A673 (cell line): ENCODE data around the gene SLC5A6. TPM values are rescaled to one million over a fixed set of nuclear protein-coding genes. Genes with fewer than 3 reads are reported as not detected.
"Not testable (repeated sequence)": the region's sequence is repeated elsewhere in the genome, so short reads cannot be mapped to it uniquely, and the experiment has no call there.

Source experiments
- BruUV-seq: library from RNA; stranded (reverse); fragments of 400-500 nt; replicated peaks from 2 replicates; lab custom pipeline; 2021; lab: Mats Ljungman, UMichigan
- CTCF ChIA-PET: fragments of 300-600 bp; sonication (Branson Sonifier 250); formaldehyde crosslinking; loops from one replicate; lab custom pipeline; 2022; ENCODE audit warnings: antibody characterized with exemption; lab: Charles Lee
- POLR2A ChIA-PET: fragments of 300-600 bp; sonication (Branson Sonifier 250); formaldehyde crosslinking; loops from one replicate; lab custom pipeline; 2022; ENCODE audit warnings: antibody characterized with exemption; ENCODE audit not compliant: low non-redundant PET; lab: Charles Lee
- DNase-seq: peaks from one replicate; pipeline ENCODE4 v3.0.0-alpha.2; 2015; ENCODE audit warnings: low spot score
- H3K27ac ChIP-seq: fragments of 200-600 bp; sonication (generic); 2 replicates; pipeline ENCODE4 v1.5.1; 2016; ENCODE audit warnings: mixed run types, low read depth, mild to moderate bottlenecking, mixed read lengths, antibody characterized with exemption, low read length; ENCODE audit not compliant: poor library complexity, severe bottlenecking
- H3K27me3 ChIP-seq: fragments of 200-600 bp; sonication (generic); replicated peaks from 2 replicates; pipeline ENCODE4 v1.6.1; 2017; ENCODE audit warnings: mixed run types, low read depth, mild to moderate bottlenecking, mixed read lengths, antibody characterized with exemption, low read length; ENCODE audit not compliant: insufficient read depth, poor library complexity
- H3K36me3 ChIP-seq: fragments of 200-600 bp; sonication (generic); 2 replicates; pipeline ENCODE4 v1.6.1; 2016; ENCODE audit warnings: mixed run types, mild to moderate bottlenecking, mixed read lengths, antibody characterized with exemption, low read length; ENCODE audit not compliant: insufficient read depth, poor library complexity, severe bottlenecking
- H3K4me1 ChIP-seq: fragments of 200-600 bp; sonication (generic); 2 replicates; pipeline ENCODE4 v1.6.1; 2017; ENCODE audit warnings: mixed run types, mild to moderate bottlenecking, mixed read lengths, antibody characterized with exemption, low read length; ENCODE audit not compliant: insufficient read depth, poor library complexity, severe bottlenecking
- H3K4me3 ChIP-seq: fragments of 200-600 bp; sonication (generic); 2 replicates; pipeline ENCODE4 v1.5.1; 2016; ENCODE audit warnings: low read depth, mixed run types, mild to moderate bottlenecking, mixed read lengths, low read length; ENCODE audit not compliant: poor library complexity, severe bottlenecking
- H3K9me3 ChIP-seq: fragments of 200-600 bp; sonication (generic); 2 replicates; pipeline ENCODE4 v1.6.1; 2016; ENCODE audit warnings: mixed run types, low read depth, mild to moderate bottlenecking, mixed read lengths, antibody characterized with exemption, low read length; ENCODE audit not compliant: poor library complexity, severe bottlenecking
- EZH2 ChIP-seq: fragments of 200-600 bp; sonication (generic); IDR thresholded peaks from 2 replicates; pipeline ENCODE4 v1.6.1; 2017; ENCODE audit warnings: borderline replicate concordance, low read depth, mild to moderate bottlenecking, mixed read lengths, antibody characterized with exemption, low read length; ENCODE audit not compliant: poor library complexity, severe bottlenecking
- intact Hi-C: fragments of 100-400 bp; cut with micrococcal nuclease; formaldehyde crosslinking; loops from one replicate; pipeline ENCODE4 v1.10.0; 2022; ENCODE audit not compliant: unreplicated experiment
- total RNA-seq: library from RNA; stranded (reverse); gene quantifications from 2 replicates; pipeline ENCODE4 v1.2.3, GENCODE V29; 2021
- TF ChIP-seq, protein P1 (sequence below): fragments of 300-800, 200-600 bp; sonication (generic); conservative IDR thresholded peaks from 2 replicates; pipeline ENCODE4 v1.5.1; 2017; ENCODE audit warnings: low read depth, mild to moderate bottlenecking, antibody characterized with exemption, low read length, moderate library complexity, mixed read lengths

Gene SLC5A6
- total RNA-seq, 1 experiment from 2014 or later, result 515 TPM

DNA sequence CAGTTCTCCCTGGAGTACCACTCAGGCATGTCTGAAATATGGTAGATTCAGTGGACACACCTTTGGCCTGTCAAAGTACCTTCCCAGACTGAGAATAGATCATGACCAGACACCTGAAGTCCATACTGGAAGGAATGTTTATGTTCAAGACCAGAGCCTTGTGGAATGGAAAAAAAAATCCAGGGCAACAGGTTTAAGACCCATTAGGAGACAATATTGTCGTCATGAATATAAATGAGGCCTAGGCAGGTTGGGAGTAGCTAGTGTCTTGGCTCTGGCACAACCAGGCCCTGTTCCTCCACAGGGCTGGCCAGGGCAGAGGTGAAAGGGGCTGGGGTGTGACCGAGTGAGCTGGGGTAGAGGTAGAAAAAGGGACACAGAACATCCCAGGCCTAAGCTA is 13.4 kb downstream of the SLC5A6 start:
- TF ChIP-seq, protein P1, sequence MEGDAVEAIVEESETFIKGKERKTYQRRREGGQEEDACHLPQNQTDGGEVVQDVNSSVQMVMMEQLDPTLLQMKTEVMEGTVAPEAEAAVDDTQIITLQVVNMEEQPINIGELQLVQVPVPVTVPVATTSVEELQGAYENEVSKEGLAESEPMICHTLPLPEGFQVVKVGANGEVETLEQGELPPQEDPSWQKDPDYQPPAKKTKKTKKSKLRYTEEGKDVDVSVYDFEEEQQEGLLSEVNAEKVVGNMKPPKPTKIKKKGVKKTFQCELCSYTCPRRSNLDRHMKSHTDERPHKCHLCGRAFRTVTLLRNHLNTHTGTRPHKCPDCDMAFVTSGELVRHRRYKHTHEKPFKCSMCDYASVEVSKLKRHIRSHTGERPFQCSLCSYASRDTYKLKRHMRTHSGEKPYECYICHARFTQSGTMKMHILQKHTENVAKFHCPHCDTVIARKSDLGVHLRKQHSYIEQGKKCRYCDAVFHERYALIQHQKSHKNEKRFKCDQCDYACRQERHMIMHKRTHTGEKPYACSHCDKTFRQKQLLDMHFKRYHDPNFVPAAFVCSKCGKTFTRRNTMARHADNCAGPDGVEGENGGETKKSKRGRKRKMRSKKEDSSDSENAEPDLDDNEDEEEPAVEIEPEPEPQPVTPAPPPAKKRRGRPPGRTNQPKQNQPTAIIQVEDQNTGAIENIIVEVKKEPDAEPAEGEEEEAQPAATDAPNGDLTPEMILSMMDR, result no peak
- no peak for TF ChIP-seq EZH2
- BruUV-seq, result no TSS peak
- intact Hi-C loops, result no loop called here

DNA sequence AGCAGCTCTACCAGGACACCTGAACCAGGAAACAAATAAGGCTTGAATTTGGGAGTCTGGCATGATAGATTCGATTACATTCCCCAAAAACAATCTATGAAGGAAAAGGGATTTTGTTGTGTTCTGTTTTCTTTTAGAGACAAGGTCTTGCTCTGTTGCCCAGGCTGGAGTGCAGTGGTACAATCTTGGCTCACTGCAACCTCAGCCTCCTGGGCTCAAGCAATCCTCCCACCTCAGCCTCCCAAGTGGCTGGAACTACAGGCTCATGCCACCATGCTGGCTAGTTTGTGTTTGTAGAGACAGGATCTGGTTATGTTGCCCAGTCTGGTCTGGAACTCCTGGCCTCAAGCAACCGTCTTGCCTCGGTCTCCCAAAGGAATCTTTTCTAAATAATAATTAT is 14.0 kb downstream of the SLC5A6 start:
- DNase-seq, intact Hi-C loops, H3K27me3 ChIP-seq, BruUV-seq, H3K9me3 ChIP-seq, CTCF ChIA-PET, POLR2A ChIA-PET, H3K27ac ChIP-seq, H3K4me3 ChIP-seq: not testable (repeated sequence)
- Histone ChIP-seq H3K36me3 (peaks cover 42% of the 10 kb centered on the region), H3K4me1 (peaks cover 14% of the 10 kb centered on the region)

More for the DNA sequence above, 13.4 kb downstream of the SLC5A6 start:
- POLR2A ChIA-PET, result no interaction called here
- Histone ChIP-seq H3K27ac (peak overlapping the region; percentile 63), H3K4me3 (no peak overlapping the region), H3K27me3 (no peaks in the 10 kb centered on the region), H3K36me3 (peaks cover 47% of the 10 kb centered on the region), H3K4me1 (peaks cover 12% of the 10 kb centered on the region), H3K9me3 (no peaks in the 10 kb centered on the region)
- CTCF ChIA-PET, result no interaction called here
- DNase-seq, result no peak

DNA sequence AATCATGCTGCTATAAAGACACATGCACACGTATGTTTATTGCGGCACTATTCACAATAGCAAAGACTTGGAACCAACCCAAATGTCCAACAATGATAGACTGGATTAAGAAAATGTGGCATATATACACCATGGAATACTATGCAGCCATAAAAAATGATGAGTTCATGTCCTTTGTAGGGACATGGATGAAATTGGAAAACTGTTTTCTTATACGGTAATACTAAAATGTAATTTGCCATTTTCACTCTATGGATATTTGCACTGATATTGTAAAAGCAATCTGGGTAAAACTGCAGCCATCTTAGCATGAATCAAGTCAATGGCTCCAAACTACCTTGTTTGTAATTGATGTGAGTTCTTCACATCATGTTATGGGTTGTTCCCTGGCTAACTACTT is 16.3 kb downstream of the SLC5A6 start:
- Histone ChIP-seq H3K4me1 (peaks cover 22% of the 10 kb centered on the region), H3K36me3 (peaks cover 19% of the 10 kb centered on the region)
- H3K9me3 ChIP-seq, BruUV-seq, POLR2A ChIA-PET, H3K4me3 ChIP-seq, intact Hi-C loops, CTCF ChIA-PET, H3K27ac ChIP-seq, DNase-seq, H3K27me3 ChIP-seq: not testable (repeated sequence)

DNA sequence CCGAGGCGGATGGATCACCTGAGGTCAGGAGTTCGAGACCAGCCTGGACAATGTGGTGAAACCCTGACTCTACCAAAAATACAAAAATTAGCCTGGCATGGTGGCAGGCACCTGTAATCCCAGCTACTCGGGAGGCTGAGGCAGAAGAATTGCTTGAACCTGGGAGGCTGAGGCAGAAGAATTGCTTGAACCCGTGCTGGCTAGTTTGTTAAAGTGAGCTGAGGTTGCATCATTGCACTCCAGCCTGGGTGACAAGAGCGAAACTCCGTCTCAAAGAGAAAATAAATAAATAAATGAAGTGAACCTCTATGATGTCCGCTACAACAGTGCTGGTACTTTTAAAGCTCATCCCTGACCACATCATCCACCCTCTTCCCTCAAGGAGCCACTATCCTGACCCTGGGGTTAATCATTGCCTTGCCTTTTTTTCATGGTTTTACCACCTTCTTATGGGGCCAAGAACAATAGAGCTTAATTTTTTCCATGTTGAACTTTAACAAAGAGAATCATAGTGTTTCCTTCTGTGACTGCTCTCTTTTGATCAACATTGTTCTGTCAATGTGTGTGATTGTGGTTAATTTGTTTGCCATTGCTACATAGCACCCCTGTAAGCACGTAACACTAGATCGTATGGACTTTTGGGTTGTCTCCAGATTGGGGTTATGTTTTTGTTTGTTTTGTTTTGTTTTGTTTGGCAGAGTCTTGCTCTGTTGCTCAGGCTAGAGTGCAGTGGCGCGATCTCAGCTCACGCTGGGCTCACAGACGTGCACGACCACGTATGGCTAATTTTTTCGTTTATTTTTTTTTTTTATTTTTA is 17.3 kb downstream of the SLC5A6 start:
- ChIA-PET CTCF (interaction anchor here (0.6 kb wide), 1 partner anchor 96 kb away, joined by 5 read pairs; no protein-coding TSS in a partner anchor), POLR2A (interaction anchor here (0.6 kb wide), 1 partner anchor 1293 kb away, joined by 7 read pairs; no protein-coding TSS in a partner anchor)
- Histone ChIP-seq H3K4me1 (peaks cover 22% of the 10 kb centered on the region), H3K9me3 (no peaks in the 10 kb centered on the region), H3K27me3 (no peaks in the 10 kb centered on the region), H3K27ac (peak overlapping the region; percentile 84), H3K4me3 (no peak overlapping the region), H3K36me3 (peaks cover 8% of the 10 kb centered on the region)
- intact Hi-C loops, result loop anchor here (5.0 kb wide), 1 partner anchor 232 kb away; no protein-coding TSS in a partner anchor
- TF ChIP-seq, protein P1, result no peak
- TF ChIP-seq EZH2, result no peak
- DNase-seq, result no peak
- no TSS peak for BruUV-seq
